ENCODE data around the gene TNC. TPM values are rescaled to one million over a fixed set of nuclear protein-coding genes. Genes with fewer than 3 reads are reported as not detected.

Gene TNC
- total and polyA plus RNA-seq, 2 of the 4 experiments (the other 2 are of a cell fraction), result 192 to 253 TPM

DNA sequence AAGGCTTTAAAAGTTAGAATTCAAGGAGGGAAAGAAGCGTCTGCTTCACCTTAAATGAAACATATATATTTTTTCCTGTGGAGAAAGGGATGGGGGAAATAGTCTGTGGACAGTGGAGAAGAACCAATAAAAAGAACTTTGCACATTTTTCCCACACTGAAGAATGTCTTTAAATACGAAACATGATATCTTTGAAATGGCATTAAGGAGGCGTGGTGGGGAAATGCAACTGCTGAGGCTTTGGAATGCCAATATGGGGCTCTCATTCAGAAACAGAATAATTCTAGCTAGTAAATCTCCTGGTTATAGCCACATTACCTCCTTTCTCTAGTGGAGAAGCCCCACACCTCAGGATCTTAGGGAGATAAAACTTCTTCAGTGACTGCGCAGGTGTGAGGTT is 46.8 kb downstream of the TNC start:
- Histone ChIP-seq H3K14ac (replicated peaks; ENCODE audit: low read depth, low read length) (no peak overlapping the region), H3K4me3 (ENCODE audit: insufficient read depth, low read depth, low read length) (no peak overlapping the region), H2BK20ac (ENCODE audit: low read depth, low read length) (no peak overlapping the region), H3K4me2 (ENCODE audit: low read depth, low read length) (no peak overlapping the region), H2BK5ac (ENCODE audit: low read depth, low read length, poor library complexity, severe bottlenecking) (no peak overlapping the region), H2BK120ac (ENCODE audit: low read depth, low read length) (no peak overlapping the region), H3K23ac (ENCODE audit: low read depth, low read length) (no peak overlapping the region), H4K8ac (ENCODE audit: low read depth in 2 of 2, low read length in 2 of 2) (no peak overlapping the region), H4K20me1 (ENCODE audit: insufficient read depth, low read length) (no peaks in the 10 kb centered on the region), H3K4me1 (ENCODE audit: control insufficient read depth, insufficient read depth, low read length) (no peaks in the 10 kb centered on the region), H2AK9ac (replicated peaks; ENCODE audit: low read depth, low read length, poor library complexity) (no peak overlapping the region), H4K5ac (ENCODE audit: low read depth, low read length) (no peak overlapping the region), H3K36me3 (ENCODE audit: control insufficient read depth, insufficient read depth, low read length) (peaks cover 64% of the 10 kb centered on the region), H2AK5ac (ENCODE audit: low read depth, low read length) (no peak overlapping the region), H3K4ac (ENCODE audit: low read depth, low read length) (no peak overlapping the region), H3K79me1 (ENCODE audit: low read depth in 1 of 2, low read length in 2 of 2) (no peaks in the 10 kb centered on the region), H3K18ac (ENCODE audit: low read depth, low read length) (no peak overlapping the region; the same call in 1 of the 2 replicates), H3K9ac (ENCODE audit: low read depth, low read length) (no peak overlapping the region), H2BK15ac (ENCODE audit: low read depth, low read length) (no peak overlapping the region), H2AFZ (replicated peaks; ENCODE audit: low read length, poor library complexity) (no peak overlapping the region), H3K9me1 (ENCODE audit: insufficient read depth, low read length) (no peaks in the 10 kb centered on the region; the same call in 1 of the 2 replicates), H3K27ac (ENCODE audit: insufficient read depth, low read length) (no peak overlapping the region), H3K9me3 (ENCODE audit: control insufficient read depth, insufficient read depth, low read length) (no peaks in the 10 kb centered on the region), H3K27me3 (ENCODE audit: control insufficient read depth, insufficient read depth, low read length) (no peaks in the 10 kb centered on the region), H3K56ac (ENCODE audit: extremely low read depth, insufficient read depth, low read length) (no peak overlapping the region), H4K91ac (ENCODE audit: insufficient read depth, low read depth, low read length) (no peak overlapping the region)
- ATAC-seq (ENCODE audit: low read depth) (no peak; the same call in 1 of the 2 replicates), DNase-seq (no peak)
- ChIA-PET POLR2A (ENCODE audit: unreplicated experiment) (no interaction called here), CTCF (no interaction called here)
- WGBS, 2 experiments (ENCODE audit: extremely low coverage in 2 of 2, insufficient read length in 1 of 2), result no CpG with 5 or more reads among the region's 4 CpGs
- intact Hi-C loops (cut with micrococcal nuclease), result no loop called here
- dilution Hi-C loops (cut with HindIII; ENCODE audit: low sequenced_read_pairs, unreplicated experiment), result no loop called here
- no peak for TF ChIP-seq FOS (IDR thresholded peaks at IDR 0.05; ENCODE audit: low read depth, low read length)
- TF ChIP-seq RFX5 (IDR thresholded peaks at IDR 0.05; ENCODE audit: low read depth, low read length), result no peak
- TF ChIP-seq SMC3 (IDR thresholded peaks at IDR 0.05; ENCODE audit: low read depth, low read length), result no peak
- TF ChIP-seq POLR2A (IDR thresholded peaks at IDR 0.05; ENCODE audit: low read depth, low read length), result no peak
- TF ChIP-seq RCOR1 (IDR thresholded peaks at IDR 0.05; ENCODE audit: insufficient replicate concordance, low read length), result no peak
- no peak for TF ChIP-seq RAD21 (IDR thresholded peaks at IDR 0.05; ENCODE audit: low read length)
- TF ChIP-seq, protein P1, sequence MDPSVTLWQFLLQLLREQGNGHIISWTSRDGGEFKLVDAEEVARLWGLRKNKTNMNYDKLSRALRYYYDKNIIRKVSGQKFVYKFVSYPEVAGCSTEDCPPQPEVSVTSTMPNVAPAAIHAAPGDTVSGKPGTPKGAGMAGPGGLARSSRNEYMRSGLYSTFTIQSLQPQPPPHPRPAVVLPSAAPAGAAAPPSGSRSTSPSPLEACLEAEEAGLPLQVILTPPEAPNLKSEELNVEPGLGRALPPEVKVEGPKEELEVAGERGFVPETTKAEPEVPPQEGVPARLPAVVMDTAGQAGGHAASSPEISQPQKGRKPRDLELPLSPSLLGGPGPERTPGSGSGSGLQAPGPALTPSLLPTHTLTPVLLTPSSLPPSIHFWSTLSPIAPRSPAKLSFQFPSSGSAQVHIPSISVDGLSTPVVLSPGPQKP (IDR thresholded peaks at IDR 0.05; ENCODE audit: borderline replicate concordance, low read depth, low read length), result no peak
- TF ChIP-seq CEBPB (IDR thresholded peaks at IDR 0.05; ENCODE audit: low read depth, low read length), result no peak
- TF ChIP-seq NFE2L2 (IDR thresholded peaks at IDR 0.05; ENCODE audit: low read depth, low read length), result no peak
- no peak for TF ChIP-seq MAZ (IDR thresholded peaks at IDR 0.05; ENCODE audit: borderline replicate concordance, low read depth, low read length)
- TF ChIP-seq MAFK (IDR thresholded peaks at IDR 0.05; ENCODE audit: low read depth, low read length), result no peak
- no peak for TF ChIP-seq CHD1 (IDR thresholded peaks at IDR 0.05; ENCODE audit: low read depth, low read length)
- TF ChIP-seq CTCF (conservative IDR thresholded peaks at IDR 0.05; ENCODE audit: low read depth, low read length), result no peak
- TF ChIP-seq MXI1 (IDR thresholded peaks at IDR 0.05; ENCODE audit: borderline replicate concordance, low read depth, low read length), result no peak
- no peak for TF ChIP-seq BHLHE40 (IDR thresholded peaks at IDR 0.05; ENCODE audit: low read depth, low read length)
- TF ChIP-seq USF2 (IDR thresholded peaks at IDR 0.05; ENCODE audit: low read depth, low read length), result no peak
- in situ Hi-C loops (cut with MboI; ENCODE audit: low sequenced_read_pairs), result no loop called here
- no TSS peak for BruUV-seq (replicated peaks)

All from IMR-90 (cell line).